ENCODE measurements around the gene TMED8. TPM values are rescaled to one million over a fixed set of nuclear protein-coding genes. Genes with fewer than 3 reads are reported as not detected.
A peak's percentile ranks its signal among the peaks of the same experiment; 100 is the strongest.

The TMED8 gene
- total RNA-seq, 1 experiment from 2014 or later, result 21.2 TPM

GRCh38 chr14:77378701-77379100 lies 1.8 kb upstream of the TMED8 start (continued):
- no peak for TF ChIP-seq REST (IDR thresholded peaks at IDR 0.05; ENCODE audit: low read depth)
- no peak for TF ChIP-seq SIN3A (IDR thresholded peaks at IDR 0.05; ENCODE audit: low read depth)
- TF ChIP-seq, protein P1, sequence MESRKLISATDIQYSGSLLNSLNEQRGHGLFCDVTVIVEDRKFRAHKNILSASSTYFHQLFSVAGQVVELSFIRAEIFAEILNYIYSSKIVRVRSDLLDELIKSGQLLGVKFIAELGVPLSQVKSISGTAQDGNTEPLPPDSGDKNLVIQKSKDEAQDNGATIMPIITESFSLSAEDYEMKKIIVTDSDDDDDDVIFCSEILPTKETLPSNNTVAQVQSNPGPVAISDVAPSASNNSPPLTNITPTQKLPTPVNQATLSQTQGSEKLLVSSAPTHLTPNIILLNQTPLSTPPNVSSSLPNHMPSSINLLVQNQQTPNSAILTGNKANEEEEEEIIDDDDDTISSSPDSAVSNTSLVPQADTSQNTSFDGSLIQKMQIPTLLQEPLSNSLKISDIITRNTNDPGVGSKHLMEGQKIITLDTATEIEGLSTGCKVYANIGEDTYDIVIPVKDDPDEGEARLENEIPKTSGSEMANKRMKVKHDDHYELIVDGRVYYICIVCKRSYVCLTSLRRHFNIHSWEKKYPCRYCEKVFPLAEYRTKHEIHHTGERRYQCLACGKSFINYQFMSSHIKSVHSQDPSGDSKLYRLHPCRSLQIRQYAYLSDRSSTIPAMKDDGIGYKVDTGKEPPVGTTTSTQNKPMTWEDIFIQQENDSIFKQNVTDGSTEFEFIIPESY (IDR thresholded peaks at IDR 0.05; ENCODE audit: extremely low read depth, insufficient replicate concordance, low read length), result no peak
- TF ChIP-seq YY1 (IDR thresholded peaks at IDR 0.05; ENCODE audit: extremely low read depth, insufficient replicate concordance, low read depth, low read length), result no peak
- TF ChIP-seq MAX (IDR thresholded peaks at IDR 0.05), result no peak
- TF ChIP-seq EGR1 (IDR thresholded peaks at IDR 0.05; ENCODE audit: low read depth), result no peak

DNA sequence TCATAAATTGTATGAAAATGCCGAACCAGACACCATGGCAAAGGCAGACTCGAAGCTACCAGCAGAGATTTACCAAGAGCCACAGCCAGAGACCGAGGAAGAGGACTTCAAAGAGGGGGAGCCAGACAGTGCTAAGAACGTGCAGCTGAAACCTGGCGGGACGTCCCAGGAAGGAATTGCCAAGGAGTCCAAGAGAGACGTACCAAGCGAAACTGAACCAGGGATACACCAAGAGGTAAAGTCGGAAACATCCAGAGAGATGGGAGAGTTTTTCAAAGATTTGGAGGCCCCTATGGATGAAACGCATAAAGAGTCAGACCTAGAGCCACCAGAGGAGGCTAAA lies 579 bp upstream of the TMED8 start:
- peaks cover 12 to 16% of the 10 kb centered on the region in 2 experiments; a peak in 3 of 4 replicates for H3K4me1 ChIP-seq (ENCODE audit: control insufficient read depth in 1 of 2, insufficient read depth in 2 of 2, low read length in 2 of 2)
- peak overlapping the region; percentile 64 to 69 for H3K4me3 ChIP-seq (replicated peaks in 1 of 2; ENCODE audit: low read depth in 1 of 2, low read length in 2 of 2)
- no peaks in the 10 kb centered on the region for H3K36me3 ChIP-seq (ENCODE audit: control insufficient read depth in 1 of 2, insufficient read depth in 2 of 2, low read length in 2 of 2)
- ATAC-seq, result peak; percentile 14
- peaks cover 28% of the 10 kb centered on the region for H3K79me2 ChIP-seq (ENCODE audit: insufficient read depth, low read length)
- BruUV-seq (replicated peaks), result TSS peak; percentile 70
- RAD21 ChIA-PET (ENCODE audit: low non-redundant PET in 1 of 2, low total read pairs in 2 of 2, uncharacterized antibody in 2 of 2, unreplicated experiment in 2 of 2), result no interaction called here
- TF ChIP-seq CEBPB (IDR thresholded peaks at IDR 0.05; ENCODE audit: low read depth), result no peak
- TF ChIP-seq MAX (IDR thresholded peaks at IDR 0.05), result no peak
- no peak for TF ChIP-seq JUND (IDR thresholded peaks at IDR 0.05)
- TF ChIP-seq, protein P1 (IDR thresholded peaks at IDR 0.05; ENCODE audit: extremely low read depth, insufficient replicate concordance, low read length), result no peak
- TF ChIP-seq FOSL1 (IDR thresholded peaks at IDR 0.05; ENCODE audit: low read depth), result no peak
- no peak for TF ChIP-seq EZH2 (IDR thresholded peaks at IDR 0.05)
- TF ChIP-seq ZFX (IDR thresholded peaks at IDR 0.05), result no peak
- no peak for TF ChIP-seq RAD21 (IDR thresholded peaks at IDR 0.05; ENCODE audit: low read depth)
- TF ChIP-seq SRF (IDR thresholded peaks at IDR 0.05; ENCODE audit: low read depth), result no peak
- no peak for TF ChIP-seq SP1 (IDR thresholded peaks at IDR 0.05; ENCODE audit: low read depth)
- no peak for DNase-seq (ENCODE audit: low read depth, low spot score)
- CTCF ChIA-PET, result interaction anchor here (0.7 to 1.4 kb wide), 3 partner anchors 56 to 226 kb away, joined by 4 to 5 read pairs (median 5); partner anchors contain the start of gene GSTZ1
- no peaks in the 10 kb centered on the region for H3K9me2 ChIP-seq (ENCODE audit: insufficient read depth)
- H4K20me1 ChIP-seq (ENCODE audit: insufficient read depth), result no peaks in the 10 kb centered on the region
- POLR2A ChIA-PET, result interaction anchor here (0.7 kb wide), 1 partner anchor 11 kb away, joined by 3 read pairs; no protein-coding TSS in a partner anchor
- H3K9me3 ChIP-seq (ENCODE audit: control insufficient read depth in 1 of 2, insufficient read depth in 1 of 2, low read depth in 1 of 2, low read length in 2 of 2), result no peaks in the 10 kb centered on the region
- H3K9ac ChIP-seq (ENCODE audit: low read length), result peak overlapping the region; percentile 80
- no peaks in the 10 kb centered on the region; the same call in 1 of the 2 replicates for H3K27me3 ChIP-seq (ENCODE audit: insufficient read depth, low read length)
- intact Hi-C loops (cut with micrococcal nuclease), result loop anchor here (5.0 kb wide), 1 partner anchor 80 kb away; the partner anchor contains the start of genes AHSA1 and VIPAS39
- H2AFZ ChIP-seq (ENCODE audit: low read depth, low read length, poor library complexity, severe bottlenecking), result peak overlapping the region; percentile 92
- H3K4me2 ChIP-seq (ENCODE audit: low read length), result peak overlapping the region; percentile 88
- peak overlapping the region; percentile 95; the same call in 1 of the 2 replicates for H3K27ac ChIP-seq (ENCODE audit: low read depth, low read length)

Data from HCT116 (cell line).